Osteoblast (primary cell): ENCODE measurements around the gene LHPP. TPM values are rescaled to one million over a fixed set of nuclear protein-coding genes. Genes with fewer than 3 reads are reported as not detected.

Source experiments
- DNase-seq: peaks from one replicate; pipeline ENCODE4 v3.0.0; 2011; ENCODE audit warnings: low spot score, mixed read lengths; ENCODE audit not compliant: insufficient read length; ENCODE audit errors: missing footprints
- H2AFZ ChIP-seq: 2 replicates; pipeline ENCODE4 v1.6.0; 2011; ENCODE audit warnings: mild to moderate bottlenecking, low read length
- H3K27ac ChIP-seq: 2 replicates; pipeline ENCODE4 v1.5.1; 2011; ENCODE audit warnings: mild to moderate bottlenecking, low read depth, low read length, moderate library complexity
- H3K27me3 ChIP-seq: 2 replicates; pipeline ENCODE4 v1.6.0; 2012; ENCODE audit warnings: mild to moderate bottlenecking, control low read depth, inconsistent platforms, low read length, moderate library complexity; ENCODE audit not compliant: insufficient read depth
- H3K36me3 ChIP-seq: 2 replicates; pipeline ENCODE4 v1.5.1; 2011; ENCODE audit warnings: mild to moderate bottlenecking, low read length, control low read depth, moderate library complexity; ENCODE audit not compliant: insufficient read depth
- H3K4me1 ChIP-seq: 2 replicates; pipeline ENCODE4 v1.5.1; 2011; ENCODE audit warnings: mild to moderate bottlenecking, low read length, control low read depth, moderate library complexity; ENCODE audit not compliant: insufficient read depth
- H3K4me2 ChIP-seq: 2 replicates; pipeline ENCODE4 v1.6.0; 2011; ENCODE audit warnings: mild to moderate bottlenecking, low read length; ENCODE audit not compliant: insufficient read depth
- H3K4me3 ChIP-seq: fragments of 200-600 bp; sonication (generic); 3 replicates; pipeline ENCODE4 v1.5.1; 2012; ENCODE audit warnings: mild to moderate bottlenecking, low read length, inconsistent platforms; ENCODE audit not compliant: insufficient read depth
- H3K79me2 ChIP-seq: 2 replicates; pipeline ENCODE4 v1.6.0; 2012; ENCODE audit warnings: mild to moderate bottlenecking, low read length, control low read depth, inconsistent platforms; ENCODE audit not compliant: insufficient read depth
- H3K9me3 ChIP-seq: 2 replicates; pipeline ENCODE4 v1.5.1; 2011; ENCODE audit warnings: low read depth, low read length, control low read depth
- H4K20me1 ChIP-seq: 2 replicates; pipeline ENCODE4 v1.6.0; 2012; ENCODE audit warnings: mild to moderate bottlenecking, low read length, control low read depth; ENCODE audit not compliant: insufficient read depth
- CTCF ChIP-seq: IDR thresholded peaks from 2 replicates; pipeline ENCODE4 v1.5.1; 2011; ENCODE audit warnings: mild to moderate bottlenecking, low read depth, low read length, moderate library complexity; ENCODE audit errors: extremely low read depth
- total RNA-seq: library from RNA; depleted of rRNA; stranded (reverse); fragments of >200 nt; gene quantifications from 2 replicates; pipeline ENCODE4 v1.2.3, GENCODE V29; 2012

The LHPP gene
- total RNA-seq, 1 donor, result 17.7 TPM

DNA sequence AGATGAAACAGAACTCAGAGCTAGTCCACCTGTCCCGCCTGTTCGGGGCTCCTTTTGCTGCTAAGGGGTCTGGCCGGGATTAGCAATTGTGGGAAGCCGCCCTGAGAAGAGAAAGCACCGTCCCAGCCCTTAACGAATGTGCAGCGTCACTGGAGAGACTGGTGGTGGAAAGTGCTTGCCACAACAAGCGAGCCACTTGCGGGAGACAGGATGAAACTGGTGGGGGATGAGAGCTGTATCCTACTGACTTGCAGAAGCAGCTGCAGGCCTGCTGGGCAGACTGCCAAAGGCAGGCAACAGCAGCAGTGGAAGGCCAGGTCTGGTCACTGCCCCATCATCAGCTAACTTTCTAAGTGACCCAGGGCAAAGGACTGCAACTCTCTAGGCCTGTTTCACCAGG lies 187.1 kb downstream of the LHPP start:
- Histone ChIP-seq H3K4me1 (peaks cover 23% of the 10 kb centered on the region), H2AFZ (no peak overlapping the region), H3K9me3 (no peaks in the 10 kb centered on the region), H3K4me2 (no peak overlapping the region), H3K79me2 (no peaks in the 10 kb centered on the region), H3K36me3 (no peaks in the 10 kb centered on the region), H3K27me3 (no peaks in the 10 kb centered on the region), H3K27ac (no peak overlapping the region), H3K4me3 (no peak overlapping the region), H4K20me1 (peaks cover 15% of the 10 kb centered on the region)
- peak; percentile 94 for DNase-seq
- no peak for TF ChIP-seq CTCF

GRCh38 chr10:124649214-124649613 lies 187.6 kb downstream of the LHPP start:
- H2AFZ ChIP-seq, result no peak overlapping the region
- no peak overlapping the region for H3K4me2 ChIP-seq
- no peak for DNase-seq

GRCh38 chr10:124650263-124650662 lies 188.6 kb downstream of the LHPP start:
- no peak for TF ChIP-seq CTCF
- peaks cover 5% of the 10 kb centered on the region for H4K20me1 ChIP-seq
- no peak overlapping the region for H3K4me3 ChIP-seq
- no peaks in the 10 kb centered on the region for H3K9me3 ChIP-seq
- no peak overlapping the region for H2AFZ ChIP-seq
- H3K36me3 ChIP-seq, result no peaks in the 10 kb centered on the region
- no peak overlapping the region for H3K27ac ChIP-seq
- H3K27me3 ChIP-seq, result no peaks in the 10 kb centered on the region
- no peaks in the 10 kb centered on the region for H3K79me2 ChIP-seq
- no peak for DNase-seq
- H3K4me2 ChIP-seq, result no peak overlapping the region
- H3K4me1 ChIP-seq, result peaks cover 23% of the 10 kb centered on the region

More at GRCh38 chr10:124649214-124649613, 187.6 kb downstream of the LHPP start:
- no peak overlapping the region for H3K4me3 ChIP-seq
- TF ChIP-seq CTCF, result no peak
- no peak overlapping the region for H3K27ac ChIP-seq
- H3K36me3 ChIP-seq, result no peaks in the 10 kb centered on the region
- H3K27me3 ChIP-seq, result no peaks in the 10 kb centered on the region
- H4K20me1 ChIP-seq, result peaks cover 10% of the 10 kb centered on the region
- H3K4me1 ChIP-seq, result peaks cover 23% of the 10 kb centered on the region
- H3K9me3 ChIP-seq, result no peaks in the 10 kb centered on the region
- H3K79me2 ChIP-seq, result no peaks in the 10 kb centered on the region

DNA sequence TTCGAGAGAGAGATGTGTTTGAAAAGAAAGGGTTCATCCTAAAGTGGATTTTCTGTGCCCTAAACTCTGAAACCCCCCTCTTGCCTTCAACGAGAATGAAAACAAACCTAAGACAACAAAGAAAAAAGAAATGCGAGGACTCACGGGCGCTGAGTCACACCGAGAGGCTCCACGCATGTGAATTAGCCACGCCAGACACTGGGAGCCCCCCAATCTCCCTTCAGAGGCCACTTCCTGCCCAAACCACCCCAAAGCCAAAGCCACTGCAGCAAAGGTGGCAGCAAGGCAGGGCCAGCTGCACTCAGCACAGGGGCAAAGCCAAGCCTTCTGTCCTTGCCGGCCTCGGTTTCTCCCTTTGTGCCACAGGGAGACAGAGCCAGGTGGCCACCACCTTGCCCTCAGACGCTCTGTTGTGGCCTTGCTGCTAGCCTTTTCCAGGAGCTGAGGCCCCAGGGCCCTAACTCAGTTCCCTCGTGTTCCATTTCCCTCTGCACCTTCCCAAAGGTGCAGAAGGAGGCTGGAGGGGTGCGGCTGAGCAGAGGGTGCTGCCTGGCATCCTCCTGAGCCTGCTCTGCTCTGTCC lies 189.3 kb downstream of the LHPP start:
- H3K36me3 ChIP-seq, result no peaks in the 10 kb centered on the region
- TF ChIP-seq CTCF, result no peak
- H2AFZ ChIP-seq, result no peak overlapping the region
- no peak overlapping the region for H3K4me3 ChIP-seq
- DNase-seq, result no peak
- H3K4me2 ChIP-seq, result no peak overlapping the region
- no peak overlapping the region for H3K27ac ChIP-seq
- H3K9me3 ChIP-seq, result no peaks in the 10 kb centered on the region
- H3K4me1 ChIP-seq, result peaks cover 23% of the 10 kb centered on the region
- H3K27me3 ChIP-seq, result no peaks in the 10 kb centered on the region
- H3K79me2 ChIP-seq, result no peaks in the 10 kb centered on the region
- H4K20me1 ChIP-seq, result peaks cover 9% of the 10 kb centered on the region
